ENCODE measurements around the gene TNFRSF6B.

DNA sequence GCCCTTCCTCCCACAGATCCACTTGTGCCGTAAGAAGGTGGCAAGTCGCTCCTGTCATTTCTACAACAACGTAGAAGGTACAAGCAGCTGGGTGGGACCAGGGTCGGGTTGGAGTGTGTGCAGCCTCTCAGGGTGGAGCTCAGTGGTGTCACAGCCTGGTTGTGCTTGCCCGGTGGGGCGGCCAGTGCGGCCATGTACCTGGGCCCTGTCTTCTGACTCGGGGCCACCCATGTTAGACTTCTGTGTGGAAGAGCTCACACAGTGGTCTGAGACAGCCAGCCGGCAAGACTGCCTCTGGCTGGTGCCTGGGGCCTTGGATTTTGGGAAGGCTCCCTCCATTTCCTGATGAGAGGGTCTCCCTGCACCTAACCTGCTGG lies 33.7 kb upstream of the TNFRSF6B start:
- TF ChIP-seq, protein P1, sequence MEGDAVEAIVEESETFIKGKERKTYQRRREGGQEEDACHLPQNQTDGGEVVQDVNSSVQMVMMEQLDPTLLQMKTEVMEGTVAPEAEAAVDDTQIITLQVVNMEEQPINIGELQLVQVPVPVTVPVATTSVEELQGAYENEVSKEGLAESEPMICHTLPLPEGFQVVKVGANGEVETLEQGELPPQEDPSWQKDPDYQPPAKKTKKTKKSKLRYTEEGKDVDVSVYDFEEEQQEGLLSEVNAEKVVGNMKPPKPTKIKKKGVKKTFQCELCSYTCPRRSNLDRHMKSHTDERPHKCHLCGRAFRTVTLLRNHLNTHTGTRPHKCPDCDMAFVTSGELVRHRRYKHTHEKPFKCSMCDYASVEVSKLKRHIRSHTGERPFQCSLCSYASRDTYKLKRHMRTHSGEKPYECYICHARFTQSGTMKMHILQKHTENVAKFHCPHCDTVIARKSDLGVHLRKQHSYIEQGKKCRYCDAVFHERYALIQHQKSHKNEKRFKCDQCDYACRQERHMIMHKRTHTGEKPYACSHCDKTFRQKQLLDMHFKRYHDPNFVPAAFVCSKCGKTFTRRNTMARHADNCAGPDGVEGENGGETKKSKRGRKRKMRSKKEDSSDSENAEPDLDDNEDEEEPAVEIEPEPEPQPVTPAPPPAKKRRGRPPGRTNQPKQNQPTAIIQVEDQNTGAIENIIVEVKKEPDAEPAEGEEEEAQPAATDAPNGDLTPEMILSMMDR (conservative IDR thresholded peaks at IDR 0.05), result no peak
- no peak for TF ChIP-seq EZH2 (IDR thresholded peaks at IDR 0.05; ENCODE audit: low read depth)

Measured in PC-9 (cell line).